Parathyroid adenoma (tissue), 2 donors: Measurements from ENCODE around the gene LRWD1.
"Not testable (repeated sequence)": the region's sequence is repeated elsewhere in the genome, so short reads cannot be mapped to it uniquely, and the experiment has no call there.

Source experiments
- H2AFZ ChIP-seq: fragments of 300-600 bp; sonication (generic); one replicate; pipeline ENCODE4 v1.7.0; 2017; ENCODE audit warnings: antibody characterized with exemption, mild to moderate bottlenecking
- H3K27ac ChIP-seq: fragments of 300-600 bp; sonication (generic); one replicate; pipeline ENCODE4 v1.7.0; 2017
- H3K27me3 ChIP-seq: fragments of 300-600 bp; sonication (generic); one replicate; pipeline ENCODE4 v1.7.0; 2017; ENCODE audit warnings: low read length; ENCODE audit not compliant: control insufficient read depth, insufficient read depth
- H3K36me3 ChIP-seq: fragments of 300-600 bp; sonication (generic); one replicate; pipeline ENCODE4 v1.7.0; 2017; ENCODE audit warnings: low read length; ENCODE audit not compliant: control insufficient read depth, insufficient read depth
- H3K4me1 ChIP-seq: fragments of 300-600 bp; sonication (generic); one replicate; pipeline ENCODE4 v1.7.0; 2017; ENCODE audit warnings: control low read depth
- H3K4me2 ChIP-seq: fragments of 300-600 bp; sonication (generic); one replicate; pipeline ENCODE4 v1.7.0; 2017; ENCODE audit warnings: low read length
- H3K4me3 ChIP-seq: fragments of 300-600 bp; sonication (generic); one replicate; pipeline ENCODE4 v1.7.0; 2017; ENCODE audit warnings: low read depth, low read length
- H3K79me2 ChIP-seq: fragments of 300-600 bp; sonication (generic); one replicate; pipeline ENCODE4 v1.7.0; 2017; ENCODE audit warnings: control low read depth
- H3K9ac ChIP-seq: fragments of 300-600 bp; sonication (generic); one replicate; pipeline ENCODE4 v1.7.0; 2017; ENCODE audit warnings: mild to moderate bottlenecking
- H3K9me3 ChIP-seq: fragments of 300-600 bp; sonication (generic); one replicate; pipeline ENCODE4 v1.7.0; 2017; ENCODE audit warnings: low read length; ENCODE audit not compliant: control insufficient read depth
- donor health status: primary hyperparathyroidism.

Gene LRWD1

DNA sequence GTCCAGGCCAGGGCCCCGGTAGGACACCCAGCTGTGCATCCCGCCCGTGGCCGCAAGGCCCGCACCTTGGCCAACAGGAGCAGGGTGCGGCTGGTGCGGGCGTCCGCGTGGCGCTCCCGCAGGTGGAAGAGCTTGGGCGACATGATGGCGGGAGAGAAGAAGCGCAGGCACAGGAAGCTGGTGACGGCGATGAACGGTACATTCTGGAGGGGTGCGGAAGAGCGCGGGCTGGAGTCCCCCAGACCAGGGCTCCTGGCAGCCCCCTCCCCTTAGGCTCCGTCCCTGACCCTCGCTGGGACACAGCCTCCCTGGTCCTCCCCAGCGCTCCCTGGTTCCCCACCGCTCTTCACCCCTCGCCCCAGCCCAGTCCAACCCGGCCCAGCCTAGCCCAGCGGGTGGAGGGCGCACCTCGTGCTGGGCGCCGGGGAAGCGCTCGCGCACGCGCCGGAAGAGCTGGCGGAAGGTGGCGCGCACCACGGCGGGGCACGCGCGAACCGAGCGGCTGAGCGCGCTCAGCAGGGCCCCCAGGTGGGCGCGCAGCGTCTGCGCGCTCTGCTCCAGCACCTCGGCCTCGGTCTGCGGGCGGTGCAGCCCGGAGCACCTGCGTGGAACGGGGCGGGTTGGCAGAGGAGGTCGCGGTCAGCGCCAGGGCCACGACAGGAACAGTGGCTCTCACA lies 29.8 kb downstream of the LRWD1 start:
- not testable (repeated sequence) for H3K27me3 ChIP-seq, H2AFZ ChIP-seq, H3K9ac ChIP-seq, H3K4me3 ChIP-seq, H3K79me2 ChIP-seq, H3K9me3 ChIP-seq, H3K36me3 ChIP-seq, H3K4me2 ChIP-seq, H3K27ac ChIP-seq, H3K4me1 ChIP-seq

GRCh38 chr7:102496861-102497260 lies 32.1 kb downstream of the LRWD1 start:
- H3K27ac ChIP-seq, H3K4me2 ChIP-seq, H3K9ac ChIP-seq, H3K4me3 ChIP-seq, H3K36me3 ChIP-seq, H3K4me1 ChIP-seq, H3K9me3 ChIP-seq, H3K27me3 ChIP-seq, H3K79me2 ChIP-seq: not testable (repeated sequence)
- peak overlapping the region; percentile 58 for H2AFZ ChIP-seq

- not testable (repeated sequence) for H3K36me3 ChIP-seq, H3K27me3 ChIP-seq, H3K4me3 ChIP-seq, H3K27ac ChIP-seq, H3K79me2 ChIP-seq, H3K4me1 ChIP-seq, H3K9me3 ChIP-seq, H3K9ac ChIP-seq, H2AFZ ChIP-seq, H3K4me2 ChIP-seq
These were observed 32.5 kb downstream of the LRWD1 start for GRCh38 chr7:102497308-102497707.

DNA sequence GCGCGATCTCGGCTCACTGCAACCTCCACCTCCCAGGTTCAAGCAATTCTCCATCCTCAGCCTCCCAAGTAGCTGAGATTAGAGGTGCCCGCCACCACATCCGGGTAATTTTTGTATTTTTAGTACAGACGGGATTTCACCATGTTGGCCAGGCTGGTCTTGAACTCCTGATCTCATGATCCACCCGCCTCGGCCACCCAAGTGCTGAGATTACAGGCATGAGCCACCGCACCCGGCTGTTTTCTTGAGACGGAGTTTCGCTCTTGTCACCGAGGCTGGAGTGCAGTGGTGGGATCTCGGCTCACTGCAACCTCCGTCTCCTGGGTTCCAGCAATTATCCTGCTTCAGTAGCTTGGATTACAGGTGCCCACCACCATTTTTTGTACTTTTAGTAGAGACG lies 33.5 kb downstream of the LRWD1 start:
- H2AFZ ChIP-seq, H3K36me3 ChIP-seq, H3K4me2 ChIP-seq, H3K27me3 ChIP-seq, H3K79me2 ChIP-seq, H3K9ac ChIP-seq, H3K4me3 ChIP-seq, H3K27ac ChIP-seq, H3K4me1 ChIP-seq, H3K9me3 ChIP-seq: not testable (repeated sequence)

- H3K4me2 ChIP-seq, H2AFZ ChIP-seq, H3K36me3 ChIP-seq, H3K9ac ChIP-seq, H3K79me2 ChIP-seq, H3K9me3 ChIP-seq, H3K27me3 ChIP-seq, H3K4me3 ChIP-seq, H3K4me1 ChIP-seq, H3K27ac ChIP-seq: not testable (repeated sequence)
These were observed 38.4 kb downstream of the LRWD1 start for GRCh38 chr7:102503141-102503540.

DNA sequence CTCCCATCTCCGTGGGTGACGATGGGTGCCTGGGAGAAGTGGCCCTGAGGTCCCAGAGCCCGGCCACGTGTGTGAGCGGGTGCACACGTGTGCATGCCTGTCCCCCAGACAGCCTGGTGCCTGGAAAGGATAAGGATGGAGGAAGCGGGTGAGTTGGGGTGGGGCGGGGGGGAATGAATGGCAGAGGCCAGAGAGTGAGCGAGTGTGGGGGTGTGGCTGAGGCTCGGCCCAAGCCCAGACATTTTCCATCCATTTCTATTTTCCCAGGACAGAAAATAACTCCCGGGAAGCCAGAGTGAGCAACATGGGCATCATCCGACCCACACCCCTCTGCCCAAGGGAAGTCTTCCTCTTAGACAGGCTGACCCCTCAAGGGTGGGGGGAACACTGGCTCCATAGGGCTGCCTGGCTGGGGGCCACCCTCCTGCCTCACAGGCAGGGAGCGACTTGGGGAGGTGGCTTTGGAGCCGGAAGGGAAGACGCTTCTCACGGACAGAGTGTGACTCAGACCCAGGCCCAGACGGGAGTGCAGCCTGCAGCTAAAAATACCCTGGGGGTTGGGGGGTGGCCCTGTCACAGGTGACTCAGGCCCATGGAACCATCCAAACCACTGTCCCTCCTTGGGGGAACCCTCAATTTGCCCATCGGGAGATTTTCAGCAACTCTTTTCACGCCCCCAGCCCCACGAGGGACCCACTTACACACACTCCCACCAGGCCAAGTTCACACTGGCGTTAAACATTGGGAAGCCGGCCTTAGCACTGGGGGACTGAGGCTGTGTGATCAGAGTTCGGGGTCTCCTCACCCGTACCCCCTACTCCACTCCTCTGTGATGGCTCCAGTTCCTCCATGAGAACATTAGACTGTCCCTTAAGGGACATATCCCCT lies 40.8 kb downstream of the LRWD1 start:
- not testable (repeated sequence) for H3K9me3 ChIP-seq, H3K27ac ChIP-seq, H3K4me3 ChIP-seq, H3K9ac ChIP-seq, H2AFZ ChIP-seq, H3K4me2 ChIP-seq, H3K79me2 ChIP-seq, H3K4me1 ChIP-seq, H3K36me3 ChIP-seq, H3K27me3 ChIP-seq

GRCh38 chr7:102507410-102508088 lies 42.8 kb downstream of the LRWD1 start:
- H3K9ac ChIP-seq, H3K27me3 ChIP-seq, H3K4me3 ChIP-seq, H3K4me1 ChIP-seq, H3K9me3 ChIP-seq, H3K4me2 ChIP-seq, H3K79me2 ChIP-seq, H3K36me3 ChIP-seq, H3K27ac ChIP-seq, H2AFZ ChIP-seq: not testable (repeated sequence)

GRCh38 chr7:102510575-102510974 lies 45.8 kb downstream of the LRWD1 start:
- not testable (repeated sequence) for H3K4me3 ChIP-seq, H3K79me2 ChIP-seq, H3K27ac ChIP-seq, H3K9ac ChIP-seq, H3K4me1 ChIP-seq, H3K36me3 ChIP-seq, H2AFZ ChIP-seq, H3K9me3 ChIP-seq, H3K27me3 ChIP-seq, H3K4me2 ChIP-seq

DNA sequence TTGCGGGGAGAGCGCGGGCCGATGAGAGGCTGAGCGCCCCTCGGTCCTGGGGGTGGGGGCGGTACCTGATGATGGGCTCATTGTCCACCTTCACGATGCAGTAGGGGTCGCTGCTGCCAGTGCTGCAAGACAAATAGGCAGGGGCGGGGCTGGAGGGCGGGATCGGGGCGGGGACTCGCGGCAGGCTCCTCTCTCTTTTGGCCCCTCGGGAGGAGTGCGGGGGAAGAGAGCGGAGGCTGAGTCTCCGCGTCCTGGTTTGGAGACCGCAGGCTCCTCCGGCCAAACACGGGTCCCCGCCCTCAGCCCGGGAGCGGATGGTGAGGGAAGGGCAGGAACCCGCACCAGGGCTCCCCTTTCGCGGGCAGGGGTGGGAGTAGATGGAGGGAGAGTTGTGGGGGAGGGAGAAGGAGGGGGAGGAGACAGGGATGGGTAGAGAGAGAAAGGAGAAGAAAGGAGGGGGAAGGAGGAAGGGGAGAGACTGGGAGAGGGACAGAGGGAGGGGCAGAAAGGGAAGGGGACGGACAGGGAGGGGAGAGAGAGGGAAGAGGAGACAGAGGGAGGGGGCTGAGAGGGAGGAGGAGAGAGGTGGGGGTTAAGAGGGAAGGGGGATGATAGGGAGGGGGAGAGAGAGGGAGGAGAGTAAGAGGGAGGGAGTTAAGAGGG lies 47.2 kb downstream of the LRWD1 start:
- not testable (repeated sequence) for H3K36me3 ChIP-seq, H3K9ac ChIP-seq, H3K4me3 ChIP-seq, H3K9me3 ChIP-seq, H3K4me2 ChIP-seq, H3K79me2 ChIP-seq, H3K4me1 ChIP-seq, H2AFZ ChIP-seq, H3K27me3 ChIP-seq, H3K27ac ChIP-seq

DNA sequence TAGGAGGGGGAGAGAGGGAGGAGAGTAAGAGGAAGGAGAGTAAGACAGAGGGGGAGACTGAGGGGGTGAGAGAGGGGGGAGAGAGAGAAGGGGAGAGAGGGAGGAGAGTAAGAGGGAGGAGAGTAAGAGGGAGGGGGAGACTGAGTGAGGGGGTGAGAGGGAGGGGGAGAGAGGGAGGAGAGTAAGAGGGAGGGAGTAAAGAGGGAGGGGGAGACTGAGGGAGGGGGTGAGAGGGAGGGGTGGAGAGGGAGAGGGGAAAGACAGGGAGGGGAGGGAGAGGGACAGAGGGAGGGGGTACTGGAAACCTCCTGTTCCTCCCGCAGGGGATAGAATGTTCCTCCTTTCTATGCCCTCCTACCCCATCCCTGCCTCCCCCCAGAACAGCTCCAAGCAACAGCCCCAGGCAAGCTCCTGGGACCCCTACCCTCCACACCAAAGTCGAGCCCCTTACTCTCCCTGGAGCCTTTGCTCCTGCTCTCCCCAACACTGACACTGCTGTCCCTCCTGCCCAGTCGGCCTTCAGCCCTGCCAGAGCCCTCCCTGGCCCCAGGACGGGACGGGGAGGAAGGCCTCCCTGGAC lies 47.9 kb downstream of the LRWD1 start:
- not testable (repeated sequence) for H3K36me3 ChIP-seq, H3K4me1 ChIP-seq, H3K27me3 ChIP-seq, H3K9me3 ChIP-seq, H2AFZ ChIP-seq, H3K4me2 ChIP-seq, H3K4me3 ChIP-seq, H3K9ac ChIP-seq, H3K79me2 ChIP-seq
- peak overlapping the region; percentile 60 for H3K27ac ChIP-seq
